Neural cell (in vitro differentiated cells): Measurements from ENCODE around the gene TRPM2. TPM values are rescaled to one million over a fixed set of nuclear protein-coding genes. Genes with fewer than 3 reads are reported as not detected.

Experiments
- H2AFZ ChIP-seq: fragments of 200-600, 300-800 bp; sonication (generic), shearing (Covaris generic); 2 replicates; pipeline ENCODE4 v1.6.0; 2014; ENCODE audit warnings: low read depth, mild to moderate bottlenecking, antibody characterized with exemption, low read length, moderate library complexity
- H3F3A ChIP-seq: fragments of 200-600 bp; shearing (Covaris generic); 2 replicates; pipeline ENCODE4 v1.6.1; 2016; ENCODE audit warnings: mild to moderate bottlenecking, moderate library complexity, mixed read lengths, antibody characterized with exemption, low read length; ENCODE audit not compliant: insufficient read depth, poor library complexity, severe bottlenecking
- H3K27ac ChIP-seq: fragments of 200-600, 300-800 bp; sonication (generic), shearing (Covaris generic); 2 replicates; pipeline ENCODE4 v1.5.1; 2014; ENCODE audit warnings: mild to moderate bottlenecking, low read length, moderate library complexity
- H3K27me3 ChIP-seq: fragments of 300-800, 200-600 bp; sonication (generic), shearing (Covaris generic); 2 replicates; pipeline ENCODE4 v1.6.0; 2014; ENCODE audit warnings: mild to moderate bottlenecking, low read depth, low read length, moderate library complexity; ENCODE audit not compliant: insufficient read depth
- H3K36me3 ChIP-seq: fragments of 300-800, 200-600 bp; sonication (generic), shearing (Covaris generic); 2 replicates; pipeline ENCODE4 v1.5.1; 2014; ENCODE audit warnings: mild to moderate bottlenecking, antibody characterized with exemption, low read length, moderate library complexity; ENCODE audit not compliant: insufficient read depth
- H3K4me2 ChIP-seq: fragments of 300-800, 200-600 bp; sonication (generic), shearing (Covaris generic); 2 replicates; pipeline ENCODE4 v1.6.0; 2014; ENCODE audit warnings: mild to moderate bottlenecking, low read length
- H3K4me3 ChIP-seq: fragments of 300-800, 200-600 bp; sonication (generic), shearing (Covaris generic); 2 replicates; pipeline ENCODE4 v1.5.1; 2014; ENCODE audit warnings: mild to moderate bottlenecking, low read length, moderate library complexity
- H3K79me2 ChIP-seq: fragments of 200-600 bp; shearing (Covaris generic); replicated peaks from 2 replicates; pipeline ENCODE4 v1.6.0; 2014; ENCODE audit warnings: mild to moderate bottlenecking, low read length, moderate library complexity; ENCODE audit not compliant: insufficient read depth
- H3K9ac ChIP-seq: fragments of 300-800, 200-600 bp; sonication (generic), shearing (Covaris generic); 2 replicates; pipeline ENCODE4 v1.6.1; 2016; ENCODE audit warnings: mild to moderate bottlenecking, low read length, mixed read lengths
- H3K9me2 ChIP-seq: fragments of 200-600 bp; shearing (Covaris generic); 2 replicates; pipeline ENCODE4 v1.6.1; 2016; ENCODE audit warnings: mild to moderate bottlenecking, low read length, mixed read lengths; ENCODE audit not compliant: insufficient read depth
- H3K9me3 ChIP-seq: fragments of 200-600, 300-800 bp; sonication (generic), shearing (Covaris generic); 2 replicates; pipeline ENCODE4 v1.6.1; 2016; ENCODE audit warnings: mild to moderate bottlenecking, mixed run types, low read length, moderate library complexity, mixed read lengths
- H4K20me1 ChIP-seq: fragments of 200-600 bp; shearing (Covaris generic); 2 replicates; pipeline ENCODE4 v1.6.1; 2016; ENCODE audit warnings: mild to moderate bottlenecking, mixed run types; ENCODE audit not compliant: insufficient read depth
- EP300 ChIP-seq: fragments of 450-650 bp; conservative IDR thresholded peaks from 2 replicates; pipeline ENCODE4 v1.6.1; 2014; ENCODE audit warnings: antibody characterized with exemption, mild to moderate bottlenecking, moderate library complexity; ENCODE audit not compliant: poor library complexity, severe bottlenecking
- EZH2 ChIP-seq: fragments of 200-600, 300-800 bp; shearing (Covaris generic), sonication (generic); IDR thresholded peaks from 2 replicates; pipeline ENCODE4 v1.6.1; 2014; ENCODE audit warnings: antibody characterized with exemption, low read length, borderline replicate concordance, mild to moderate bottlenecking; ENCODE audit not compliant: insufficient read depth, poor library complexity, severe bottlenecking
- MXI1 ChIP-seq: fragments of 450-650 bp; conservative IDR thresholded peaks from 2 replicates; pipeline ENCODE4 v1.6.1; 2014; ENCODE audit warnings: antibody characterized with exemption, mild to moderate bottlenecking; ENCODE audit not compliant: poor library complexity, severe bottlenecking
- POLR2AphosphoS5 ChIP-seq: IDR thresholded peaks from 2 replicates; pipeline ENCODE4 v1.6.1; 2012
- RAD21 ChIP-seq: fragments of 450-650 bp; conservative IDR thresholded peaks from 2 replicates; pipeline ENCODE4 v1.6.1; 2014; ENCODE audit warnings: antibody characterized with exemption, mild to moderate bottlenecking, moderate library complexity
- SMC3 ChIP-seq: fragments of 450-650 bp; conservative IDR thresholded peaks from 2 replicates; pipeline ENCODE4 v1.6.1; 2014; ENCODE audit warnings: antibody characterized with exemption, mild to moderate bottlenecking, moderate library complexity; ENCODE audit not compliant: poor library complexity
- TAF1 ChIP-seq: IDR thresholded peaks from 2 replicates; pipeline ENCODE4 v1.6.1; 2012; ENCODE audit warnings: low read depth
- polyA plus RNA-seq: library from polyadenylated mRNA; depleted of rRNA; stranded (reverse); fragments of >200 nt; gene quantifications from 2 replicates; pipeline ENCODE4 v1.2.3, GENCODE V29; 2014
- TF ChIP-seq, protein P1 (sequence below): IDR thresholded peaks from 2 replicates; pipeline ENCODE4 v1.6.1; 2012; ENCODE audit warnings: borderline replicate concordance
- TF ChIP-seq, protein P2 (sequence below): fragments of 450-650 bp; IDR thresholded peaks from 2 replicates; pipeline ENCODE4 v1.5.1; 2014; ENCODE audit warnings: antibody characterized with exemption, mild to moderate bottlenecking, moderate library complexity; ENCODE audit not compliant: poor library complexity, severe bottlenecking

Gene TRPM2
- polyA plus RNA-seq, 1 donor from 2014 or later = 0.14 TPM

DNA sequence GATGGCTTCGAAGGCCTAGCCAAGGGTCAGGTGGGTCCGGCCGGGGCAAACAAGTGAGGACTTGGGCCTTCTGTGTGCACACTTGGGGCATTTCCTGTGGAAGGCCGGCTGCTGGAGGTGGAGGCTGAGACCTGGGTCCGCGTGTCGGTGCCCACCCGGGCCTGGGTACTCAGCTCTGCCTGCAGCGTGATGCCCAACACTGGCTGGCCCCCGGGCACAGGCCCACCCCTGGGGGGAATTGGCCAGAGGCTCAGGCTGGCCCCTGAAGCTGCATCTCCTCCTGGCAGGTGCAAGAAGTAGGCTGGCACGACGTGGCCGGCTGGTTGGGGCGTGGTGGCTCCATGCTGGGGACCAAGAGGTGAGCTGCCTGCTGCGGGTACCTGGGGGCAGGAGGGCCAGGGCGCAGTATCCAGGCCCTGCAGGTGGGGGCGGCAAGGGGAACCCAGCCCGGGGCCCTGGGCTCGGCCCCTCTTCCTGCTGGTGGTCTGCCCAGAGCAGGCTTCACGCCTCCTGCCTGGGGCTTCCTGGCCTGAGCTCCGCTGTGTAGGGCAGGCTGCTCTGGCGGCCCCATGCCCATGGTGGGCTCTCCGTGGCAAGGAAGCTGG, 31.5 kb upstream of the TRPM2 start:
- Histone ChIP-seq H4K20me1 (no peaks in the 10 kb centered on the region), H3F3A (no peaks in the 10 kb centered on the region), H2AFZ (no peak overlapping the region), H3K9ac (no peak overlapping the region), H3K4me3 (no peak overlapping the region), H3K27me3 (no peaks in the 10 kb centered on the region), H3K27ac (no peak overlapping the region), H3K9me2 (no peaks in the 10 kb centered on the region), H3K36me3 (no peaks in the 10 kb centered on the region), H3K79me2 (no peaks in the 10 kb centered on the region), H3K4me2 (no peak overlapping the region), H3K9me3 (no peaks in the 10 kb centered on the region)
- TF ChIP-seq, protein P1, sequence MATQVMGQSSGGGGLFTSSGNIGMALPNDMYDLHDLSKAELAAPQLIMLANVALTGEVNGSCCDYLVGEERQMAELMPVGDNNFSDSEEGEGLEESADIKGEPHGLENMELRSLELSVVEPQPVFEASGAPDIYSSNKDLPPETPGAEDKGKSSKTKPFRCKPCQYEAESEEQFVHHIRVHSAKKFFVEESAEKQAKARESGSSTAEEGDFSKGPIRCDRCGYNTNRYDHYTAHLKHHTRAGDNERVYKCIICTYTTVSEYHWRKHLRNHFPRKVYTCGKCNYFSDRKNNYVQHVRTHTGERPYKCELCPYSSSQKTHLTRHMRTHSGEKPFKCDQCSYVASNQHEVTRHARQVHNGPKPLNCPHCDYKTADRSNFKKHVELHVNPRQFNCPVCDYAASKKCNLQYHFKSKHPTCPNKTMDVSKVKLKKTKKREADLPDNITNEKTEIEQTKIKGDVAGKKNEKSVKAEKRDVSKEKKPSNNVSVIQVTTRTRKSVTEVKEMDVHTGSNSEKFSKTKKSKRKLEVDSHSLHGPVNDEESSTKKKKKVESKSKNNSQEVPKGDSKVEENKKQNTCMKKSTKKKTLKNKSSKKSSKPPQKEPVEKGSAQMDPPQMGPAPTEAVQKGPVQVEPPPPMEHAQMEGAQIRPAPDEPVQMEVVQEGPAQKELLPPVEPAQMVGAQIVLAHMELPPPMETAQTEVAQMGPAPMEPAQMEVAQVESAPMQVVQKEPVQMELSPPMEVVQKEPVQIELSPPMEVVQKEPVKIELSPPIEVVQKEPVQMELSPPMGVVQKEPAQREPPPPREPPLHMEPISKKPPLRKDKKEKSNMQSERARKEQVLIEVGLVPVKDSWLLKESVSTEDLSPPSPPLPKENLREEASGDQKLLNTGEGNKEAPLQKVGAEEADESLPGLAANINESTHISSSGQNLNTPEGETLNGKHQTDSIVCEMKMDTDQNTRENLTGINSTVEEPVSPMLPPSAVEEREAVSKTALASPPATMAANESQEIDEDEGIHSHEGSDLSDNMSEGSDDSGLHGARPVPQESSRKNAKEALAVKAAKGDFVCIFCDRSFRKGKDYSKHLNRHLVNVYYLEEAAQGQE = no peak
- TF ChIP-seq TAF1 (no peak), EZH2 (no peak), SMC3 (no peak), EP300 (no peak), RAD21 (no peak), MXI1 (no peak)
- TF ChIP-seq, protein P2, sequence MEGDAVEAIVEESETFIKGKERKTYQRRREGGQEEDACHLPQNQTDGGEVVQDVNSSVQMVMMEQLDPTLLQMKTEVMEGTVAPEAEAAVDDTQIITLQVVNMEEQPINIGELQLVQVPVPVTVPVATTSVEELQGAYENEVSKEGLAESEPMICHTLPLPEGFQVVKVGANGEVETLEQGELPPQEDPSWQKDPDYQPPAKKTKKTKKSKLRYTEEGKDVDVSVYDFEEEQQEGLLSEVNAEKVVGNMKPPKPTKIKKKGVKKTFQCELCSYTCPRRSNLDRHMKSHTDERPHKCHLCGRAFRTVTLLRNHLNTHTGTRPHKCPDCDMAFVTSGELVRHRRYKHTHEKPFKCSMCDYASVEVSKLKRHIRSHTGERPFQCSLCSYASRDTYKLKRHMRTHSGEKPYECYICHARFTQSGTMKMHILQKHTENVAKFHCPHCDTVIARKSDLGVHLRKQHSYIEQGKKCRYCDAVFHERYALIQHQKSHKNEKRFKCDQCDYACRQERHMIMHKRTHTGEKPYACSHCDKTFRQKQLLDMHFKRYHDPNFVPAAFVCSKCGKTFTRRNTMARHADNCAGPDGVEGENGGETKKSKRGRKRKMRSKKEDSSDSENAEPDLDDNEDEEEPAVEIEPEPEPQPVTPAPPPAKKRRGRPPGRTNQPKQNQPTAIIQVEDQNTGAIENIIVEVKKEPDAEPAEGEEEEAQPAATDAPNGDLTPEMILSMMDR = no peak

DNA sequence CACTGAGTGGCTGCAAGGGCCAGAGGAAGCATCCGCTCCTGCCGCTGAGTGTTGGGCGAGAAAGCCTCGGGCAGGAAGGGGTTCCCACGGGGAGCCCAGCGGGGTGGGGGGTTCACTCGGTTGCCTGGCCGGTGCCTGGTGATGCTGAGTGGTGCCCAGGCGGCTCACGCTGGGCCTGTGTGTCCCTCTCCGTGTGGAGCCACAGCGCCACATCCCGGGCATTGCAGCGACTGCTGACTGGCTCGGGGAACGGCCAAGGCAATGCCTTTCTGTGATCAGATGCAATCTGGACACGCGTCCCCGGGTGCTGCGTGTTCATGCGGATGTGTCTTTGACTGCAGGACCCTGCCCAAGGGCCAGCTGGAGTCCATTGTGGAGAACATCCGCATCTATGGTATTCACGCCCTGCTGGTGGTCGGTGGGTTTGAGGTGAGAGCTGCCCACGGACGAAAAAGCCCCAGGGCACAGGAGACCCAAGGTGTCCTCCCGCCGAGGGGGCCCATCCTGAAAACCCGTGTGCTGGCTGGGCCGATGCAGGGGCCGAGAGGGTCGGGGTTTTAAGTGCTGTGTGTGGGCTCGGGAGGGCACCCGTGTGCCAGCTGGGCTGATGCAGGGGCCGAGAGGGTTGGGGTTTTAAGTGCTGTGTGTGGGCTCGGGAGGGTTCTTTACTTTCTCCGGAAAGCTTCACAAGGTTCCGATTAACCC, 30.6 kb upstream of the TRPM2 start:
- Histone ChIP-seq H3K4me3 (no peak overlapping the region), H3K27me3 (no peaks in the 10 kb centered on the region), H4K20me1 (no peaks in the 10 kb centered on the region), H3K9me3 (no peaks in the 10 kb centered on the region), H3K79me2 (no peaks in the 10 kb centered on the region), H3K9ac (no peak overlapping the region), H3F3A (no peaks in the 10 kb centered on the region), H3K36me3 (no peaks in the 10 kb centered on the region), H2AFZ (no peak overlapping the region), H3K27ac (no peak overlapping the region), H3K4me2 (no peak overlapping the region), H3K9me2 (no peaks in the 10 kb centered on the region)
- no peak for TF ChIP-seq RAD21
- no peak for TF ChIP-seq MXI1
- no peak for TF ChIP-seq EP300
- TF ChIP-seq, protein P2 = no peak
- TF ChIP-seq POLR2AphosphoS5 = no peak
- TF ChIP-seq EZH2 = no peak
- TF ChIP-seq SMC3 = no peak
- TF ChIP-seq, protein P1 = no peak
- TF ChIP-seq TAF1 = no peak
